Mammary epithelial cell (primary cell): ENCODE measurements around the gene NR3C2.

Experiments
- EZH2 ChIP-seq: IDR thresholded peaks from 2 replicates; pipeline ENCODE4 v1.6.1; 2012; ENCODE audit warnings: low read length, inconsistent platforms, borderline replicate concordance
- TF ChIP-seq, protein P1 (sequence below), 2 donors: IDR thresholded peaks in 1 of 2; conservative IDR thresholded peaks in 1 of 2; 2 replicates each; pipeline ENCODE4 v1.5.1; 2011 to 2012; ENCODE audit warnings: inconsistent platforms in 2 of 2, low read length in 2 of 2, mild to moderate bottlenecking in 2 of 2, control low read depth in 1 of 2, low read depth in 1 of 2; ENCODE audit not compliant: insufficient read depth in 1 of 2; ENCODE audit errors: extremely low read depth in 1 of 2

DNA sequence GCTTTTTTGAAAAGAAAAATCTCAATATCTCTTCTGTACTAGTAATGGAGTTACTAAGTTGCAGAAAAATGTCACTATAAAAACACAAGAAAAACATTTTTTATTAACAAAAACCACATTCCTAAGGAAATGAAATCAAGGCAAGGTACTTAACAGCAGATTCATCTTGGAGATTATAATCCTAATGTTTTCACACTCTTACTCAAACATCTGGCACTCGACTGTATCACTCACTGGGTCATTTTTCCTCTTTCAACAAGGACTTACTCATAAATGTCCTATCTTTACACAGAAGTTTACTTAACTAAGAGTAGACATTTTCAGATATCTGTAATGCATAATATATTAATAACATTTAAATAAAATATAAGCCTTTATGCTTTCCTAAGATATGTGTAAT is 216.6 kb downstream of the NR3C2 start:
- TF ChIP-seq, protein P1, sequence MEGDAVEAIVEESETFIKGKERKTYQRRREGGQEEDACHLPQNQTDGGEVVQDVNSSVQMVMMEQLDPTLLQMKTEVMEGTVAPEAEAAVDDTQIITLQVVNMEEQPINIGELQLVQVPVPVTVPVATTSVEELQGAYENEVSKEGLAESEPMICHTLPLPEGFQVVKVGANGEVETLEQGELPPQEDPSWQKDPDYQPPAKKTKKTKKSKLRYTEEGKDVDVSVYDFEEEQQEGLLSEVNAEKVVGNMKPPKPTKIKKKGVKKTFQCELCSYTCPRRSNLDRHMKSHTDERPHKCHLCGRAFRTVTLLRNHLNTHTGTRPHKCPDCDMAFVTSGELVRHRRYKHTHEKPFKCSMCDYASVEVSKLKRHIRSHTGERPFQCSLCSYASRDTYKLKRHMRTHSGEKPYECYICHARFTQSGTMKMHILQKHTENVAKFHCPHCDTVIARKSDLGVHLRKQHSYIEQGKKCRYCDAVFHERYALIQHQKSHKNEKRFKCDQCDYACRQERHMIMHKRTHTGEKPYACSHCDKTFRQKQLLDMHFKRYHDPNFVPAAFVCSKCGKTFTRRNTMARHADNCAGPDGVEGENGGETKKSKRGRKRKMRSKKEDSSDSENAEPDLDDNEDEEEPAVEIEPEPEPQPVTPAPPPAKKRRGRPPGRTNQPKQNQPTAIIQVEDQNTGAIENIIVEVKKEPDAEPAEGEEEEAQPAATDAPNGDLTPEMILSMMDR (conservative IDR thresholded peaks at IDR 0.05 in 1 of 2, IDR thresholded peaks at IDR 0.05 in 1 of 2; ENCODE audit: extremely low read depth in 1 of 2, insufficient read depth in 1 of 2, low read depth in 1 of 2, low read length in 2 of 2) = no peak
- no peak for TF ChIP-seq EZH2
